Measurements from ENCODE around the gene FUS.

- TF ChIP-seq EZH2 (IDR thresholded peaks at IDR 0.05; ENCODE audit: low read length), result no peak
- TF ChIP-seq CTCF (optimal IDR thresholded peaks at IDR 0.05 in 1 of 3, IDR thresholded peaks at IDR 0.05 in 1 of 3, conservative IDR thresholded peaks at IDR 0.05 in 1 of 3; ENCODE audit: extremely low read depth in 1 of 3, insufficient read depth in 2 of 3, low read length in 3 of 3), result no peak
These were observed 34.2 kb downstream of the FUS start, which contains the start of gene TRIM72 for GRCh38 chr16:31213877-31214707.
